Muscle of leg (tissue), 11 donors: Measurements from ENCODE around the gene GBF1. TPM values are rescaled to one million over a fixed set of nuclear protein-coding genes. Genes with fewer than 3 reads are reported as not detected.
A peak's percentile ranks its signal among the peaks of the same experiment; 100 is the strongest.

Experiments
- DNase-seq: peaks from one replicate; pipeline ENCODE4 v3.0.0; 2013
- H3K27ac ChIP-seq: one replicate; pipeline ENCODE4 v1.5.1; 2013; ENCODE audit warnings: mild to moderate bottlenecking, low read length, control low read depth
- H3K27me3 ChIP-seq: one replicate; pipeline ENCODE4 v1.6.1; 2013; ENCODE audit warnings: low read length; ENCODE audit not compliant: control insufficient read depth, insufficient read depth
- H3K36me3 ChIP-seq: one replicate; pipeline ENCODE4 v1.6.1; 2013; ENCODE audit warnings: low read length; ENCODE audit not compliant: control insufficient read depth, insufficient read depth
- H3K4me1 ChIP-seq: one replicate; pipeline ENCODE4 v1.6.1; 2013; ENCODE audit warnings: low read length; ENCODE audit not compliant: control insufficient read depth, insufficient read depth
- H3K4me3 ChIP-seq: one replicate; pipeline ENCODE4 v1.5.1; 2013; ENCODE audit warnings: low read length, control low read depth
- H3K9me3 ChIP-seq: replicated peaks from 2 replicates; pipeline ENCODE4 v1.6.1; 2013; ENCODE audit warnings: low read depth, low read length; ENCODE audit not compliant: control insufficient read depth
- WGBS: methylation state at CpG from one replicate; pipeline ENCODE4 v1.1.5; 2013; ENCODE audit warnings: missing lambda C conversion rate; ENCODE audit not compliant: insufficient coverage; 5-methylcytosine and 5-hydroxymethylcytosine counted together
- polyA plus RNA-seq, 8 donors: library from polyadenylated mRNA; unstranded; fragments of 120-200 nt; gene quantifications; one replicate each; pipeline versions ENCODE4 v1.2.1 to v1.2.3, GENCODE V29; 2013; ENCODE audit warnings: inconsistent platforms in 1 of 8, low replicate concordance in 1 of 8; ENCODE audit not compliant: insufficient read length in 8 of 8, insufficient read depth in 1 of 8
- total RNA-seq: library from RNA; stranded (reverse); fragments of 120-200 nt; gene quantifications from one replicate; pipeline ENCODE4 v1.2.4, GENCODE V29; 2013

GBF1 gene
- total and polyA plus RNA-seq, 9 donors: 27.2 to 54.6 (median 44.9) TPM

GRCh38 chr10:102419269-102420180 lies 174.2 kb downstream of the GBF1 start:
- peaks cover 20% of the 10 kb centered on the region for H3K27me3 ChIP-seq
- H3K4me1 ChIP-seq: peaks cover 33% of the 10 kb centered on the region
- DNase-seq: peak; percentile 65
- peak overlapping the region; percentile 93 for H3K4me3 ChIP-seq
- under 1% methylated on average over 29 of the region's 54 CpGs for WGBS
- no peaks in the 10 kb centered on the region for H3K9me3 ChIP-seq
- peak overlapping the region; percentile 98 for H3K27ac ChIP-seq
- H3K36me3 ChIP-seq: peaks cover 15% of the 10 kb centered on the region

GRCh38 chr10:102420181-102420713 lies 174.9 kb downstream of the GBF1 start:
- WGBS: 0% methylated on average over 2 of the region's 21 CpGs
- Histone ChIP-seq H3K9me3 (no peaks in the 10 kb centered on the region), H3K27ac (peak overlapping the region; percentile 98), H3K4me1 (peaks cover 33% of the 10 kb centered on the region), H3K27me3 (peaks cover 14% of the 10 kb centered on the region), H3K4me3 (peak overlapping the region; percentile 93), H3K36me3 (peaks cover 19% of the 10 kb centered on the region)
- peak; percentile 15 for DNase-seq

GRCh38 chr10:102420714-102421506 lies 175.6 kb downstream of the GBF1 start, which contains the start of gene FBXL15:
TSS of gene FBXL15 (plus strand) at chr10:102420836. CDS start at chr10:102421130, 294 bp downstream.
- Histone ChIP-seq H3K36me3 (peaks cover 19% of the 10 kb centered on the region), H3K27ac (peak within 1 kb of the TSS; percentile 98), H3K27me3 (peaks cover 14% of the 10 kb centered on the region), H3K9me3 (no peaks in the 10 kb centered on the region), H3K4me3 (peak within 1 kb of the TSS; percentile 93), H3K4me1 (peaks cover 33% of the 10 kb centered on the region)
- peak; percentile 99 for DNase-seq
- under 1% methylated on average over 65 of the region's 66 CpGs for WGBS

GRCh38 chr10:102421507-102421756 lies 176.1 kb downstream of the GBF1 start:
- H3K36me3 ChIP-seq: peaks cover 19% of the 10 kb centered on the region
- DNase-seq: no peak
- under 1% methylated on average over 11 of the region's 14 CpGs for WGBS
- H3K27ac ChIP-seq: no peak overlapping the region
- no peaks in the 10 kb centered on the region for H3K9me3 ChIP-seq
- H3K4me1 ChIP-seq: peaks cover 33% of the 10 kb centered on the region
- peaks cover 14% of the 10 kb centered on the region for H3K27me3 ChIP-seq
- peak overlapping the region; percentile 93 for H3K4me3 ChIP-seq

GRCh38 chr10:102421757-102422512 lies 176.6 kb downstream of the GBF1 start:
- H3K27me3 ChIP-seq: peaks cover 14% of the 10 kb centered on the region
- DNase-seq: no peak
- 2% methylated on average over 52 of the region's 62 CpGs for WGBS
- H3K27ac ChIP-seq: peak overlapping the region; percentile 1
- H3K36me3 ChIP-seq: peaks cover 19% of the 10 kb centered on the region
- H3K4me3 ChIP-seq: peak overlapping the region; percentile 93
- H3K9me3 ChIP-seq: no peaks in the 10 kb centered on the region
- H3K4me1 ChIP-seq: peaks cover 33% of the 10 kb centered on the region

- Histone ChIP-seq H3K27ac (peak overlapping the region; percentile 44), H3K9me3 (no peaks in the 10 kb centered on the region), H3K4me1 (peaks cover 33% of the 10 kb centered on the region), H3K4me3 (peak overlapping the region; percentile 93), H3K36me3 (peaks cover 19% of the 10 kb centered on the region), H3K27me3 (peaks cover 14% of the 10 kb centered on the region)
- DNase-seq: peak; percentile 71
- WGBS: 2% methylated on average over 27 of the region's 28 CpGs
These were observed 177.3 kb downstream of the GBF1 start for GRCh38 chr10:102422545-102423129.

- no peak for DNase-seq
- no peak overlapping the region for H3K4me3 ChIP-seq
- no peak overlapping the region for H3K27ac ChIP-seq
- peaks cover 9% of the 10 kb centered on the region for H3K27me3 ChIP-seq
- peaks cover 33% of the 10 kb centered on the region for H3K4me1 ChIP-seq
- peaks cover 19% of the 10 kb centered on the region for H3K36me3 ChIP-seq
- H3K9me3 ChIP-seq: no peaks in the 10 kb centered on the region
- WGBS: 89% methylated on average over 11 of the region's 13 CpGs
These were observed 178.1 kb downstream of the GBF1 start for GRCh38 chr10:102423372-102423968.

GRCh38 chr10:102424145-102424544 lies 178.8 kb downstream of the GBF1 start:
- H3K4me3 ChIP-seq: no peak overlapping the region
- H3K27ac ChIP-seq: no peak overlapping the region
- 90% methylated on average over 7 of the region's 9 CpGs for WGBS
- H3K27me3 ChIP-seq: peaks cover 3% of the 10 kb centered on the region
- no peak for DNase-seq
- H3K36me3 ChIP-seq: peaks cover 19% of the 10 kb centered on the region
- H3K4me1 ChIP-seq: peaks cover 29% of the 10 kb centered on the region
- no peaks in the 10 kb centered on the region for H3K9me3 ChIP-seq

- H3K36me3 ChIP-seq: peaks cover 19% of the 10 kb centered on the region
- no peak overlapping the region for H3K4me3 ChIP-seq
- DNase-seq: no peak
- no peak overlapping the region for H3K27ac ChIP-seq
- H3K4me1 ChIP-seq: peaks cover 22% of the 10 kb centered on the region
- WGBS: 87% methylated on average over 6 of the region's 6 CpGs
- H3K9me3 ChIP-seq: no peaks in the 10 kb centered on the region
- no peaks in the 10 kb centered on the region for H3K27me3 ChIP-seq
These were observed 179.6 kb downstream of the GBF1 start for GRCh38 chr10:102424916-102425315.
